Stimulated activated CD8-positive, alpha-beta memory T cell treated with anti-CD3 and anti-CD28 coated beads, Interleukin-15, amount 100 ng/mL, for 48 hours (primary cell): ENCODE data around the gene NISCH.

Experiments used
- DNase-seq, 2 donors: peaks; one replicate each; pipeline ENCODE4 v3.0.0-alpha.2; 2020; ENCODE audit warnings: low read depth in 2 of 2

The NISCH gene

DNA sequence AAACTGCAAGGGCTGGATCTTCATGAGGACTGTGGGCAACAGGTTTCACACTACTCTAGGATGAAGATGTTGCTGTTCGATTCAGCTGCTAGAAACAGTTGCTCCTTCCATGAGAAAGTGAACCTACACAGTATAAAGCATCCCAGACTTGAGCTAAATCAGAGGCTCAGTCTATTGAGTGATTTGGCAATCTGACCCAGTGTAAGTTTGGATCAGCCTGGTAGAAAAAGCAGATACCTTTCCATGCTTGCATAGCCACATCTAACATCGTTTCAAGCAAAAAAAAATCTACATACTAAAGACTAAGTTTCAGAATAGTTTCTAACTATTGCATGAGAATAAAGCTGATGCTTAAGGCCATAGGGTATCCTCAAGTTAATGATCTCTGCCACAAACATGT, 85.6 kb downstream of the NISCH start:
- no peak for DNase-seq
